ENCODE measurements around the gene TBC1D14. TPM values are rescaled to one million over a fixed set of nuclear protein-coding genes. Genes with fewer than 3 reads are reported as not detected.

Gene TBC1D14
- total and polyA plus RNA-seq, 3 donors from 2014 or later: 78.0 to 98.8 (median 87.6) TPM

GRCh38 chr4:7016512-7016911, 106.9 kb downstream of the TBC1D14 start:
- Histone ChIP-seq H3K4me3 (no peak overlapping the region), H3K9me3 (no peaks in the 10 kb centered on the region), H3K27me3 (no peaks in the 10 kb centered on the region), H3K36me3 (ENCODE audit: low read depth, missing control alignments) (no peaks in the 10 kb centered on the region), H3K27ac (no peak overlapping the region), H3K4me1 (no peaks in the 10 kb centered on the region)
- TF ChIP-seq POLR2A (IDR thresholded peaks at IDR 0.05): no peak
- TF ChIP-seq, protein P1, sequence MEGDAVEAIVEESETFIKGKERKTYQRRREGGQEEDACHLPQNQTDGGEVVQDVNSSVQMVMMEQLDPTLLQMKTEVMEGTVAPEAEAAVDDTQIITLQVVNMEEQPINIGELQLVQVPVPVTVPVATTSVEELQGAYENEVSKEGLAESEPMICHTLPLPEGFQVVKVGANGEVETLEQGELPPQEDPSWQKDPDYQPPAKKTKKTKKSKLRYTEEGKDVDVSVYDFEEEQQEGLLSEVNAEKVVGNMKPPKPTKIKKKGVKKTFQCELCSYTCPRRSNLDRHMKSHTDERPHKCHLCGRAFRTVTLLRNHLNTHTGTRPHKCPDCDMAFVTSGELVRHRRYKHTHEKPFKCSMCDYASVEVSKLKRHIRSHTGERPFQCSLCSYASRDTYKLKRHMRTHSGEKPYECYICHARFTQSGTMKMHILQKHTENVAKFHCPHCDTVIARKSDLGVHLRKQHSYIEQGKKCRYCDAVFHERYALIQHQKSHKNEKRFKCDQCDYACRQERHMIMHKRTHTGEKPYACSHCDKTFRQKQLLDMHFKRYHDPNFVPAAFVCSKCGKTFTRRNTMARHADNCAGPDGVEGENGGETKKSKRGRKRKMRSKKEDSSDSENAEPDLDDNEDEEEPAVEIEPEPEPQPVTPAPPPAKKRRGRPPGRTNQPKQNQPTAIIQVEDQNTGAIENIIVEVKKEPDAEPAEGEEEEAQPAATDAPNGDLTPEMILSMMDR (IDR thresholded peaks at IDR 0.05): no peak
- intact Hi-C loops (cut with DNase I; ENCODE audit: low total_unique reads): no loop called here
- WGBS, 2 donors: 90 to 92% methylated on average over 6 of the region's 6 CpGs
- no peak for DNase-seq

- H3K27me3 ChIP-seq: no peaks in the 10 kb centered on the region
- H3K9me3 ChIP-seq: no peaks in the 10 kb centered on the region
- no peak for DNase-seq
- no peak overlapping the region for H3K27ac ChIP-seq
- 94% methylated on average over 6 of the region's 6 CpGs for WGBS, 2 donors
- TF ChIP-seq, protein P1 (IDR thresholded peaks at IDR 0.05): no peak
- no peak for TF ChIP-seq POLR2A (IDR thresholded peaks at IDR 0.05)
- intact Hi-C loops (cut with DNase I; ENCODE audit: low total_unique reads): no loop called here
- no peak overlapping the region for H3K4me3 ChIP-seq
- H3K4me1 ChIP-seq: no peaks in the 10 kb centered on the region
- H3K36me3 ChIP-seq (ENCODE audit: low read depth, missing control alignments): no peaks in the 10 kb centered on the region
Observed at GRCh38 chr4:7017446-7018048, 107.9 kb downstream of the TBC1D14 start.

DNA sequence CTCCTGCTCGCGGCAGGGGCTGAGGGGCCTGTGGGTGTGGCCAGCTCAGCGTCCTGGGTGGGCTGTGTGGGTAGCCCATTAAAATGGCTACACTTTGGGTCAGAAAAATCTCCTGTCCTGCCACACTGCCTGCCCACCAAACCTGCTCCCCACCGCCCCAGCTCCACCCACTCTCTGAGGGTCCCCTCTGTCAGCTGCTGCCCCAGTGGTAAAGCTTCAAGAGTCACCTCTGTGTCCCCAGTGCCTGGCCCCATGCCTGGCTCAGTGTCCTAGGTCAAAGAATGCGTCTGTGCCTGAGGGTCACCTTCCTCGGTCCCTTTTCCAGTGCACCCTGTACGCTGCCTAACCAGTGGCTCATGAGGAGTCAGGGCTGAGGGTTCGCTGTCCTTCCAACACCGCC, 108.7 kb downstream of the TBC1D14 start:
- no peaks in the 10 kb centered on the region for H3K36me3 ChIP-seq (ENCODE audit: low read depth, missing control alignments)
- H3K9me3 ChIP-seq: no peaks in the 10 kb centered on the region
- H3K4me1 ChIP-seq: no peaks in the 10 kb centered on the region
- H3K27ac ChIP-seq: no peak overlapping the region
- intact Hi-C loops (cut with DNase I; ENCODE audit: low total_unique reads): no loop called here
- no peak for TF ChIP-seq POLR2A (IDR thresholded peaks at IDR 0.05)
- TF ChIP-seq, protein P1 (IDR thresholded peaks at IDR 0.05): no peak
- H3K27me3 ChIP-seq: no peaks in the 10 kb centered on the region
- WGBS, 2 donors: 89 to 96% methylated on average over 6 to 9 of the region's 9 CpGs
- DNase-seq: no peak
- H3K4me3 ChIP-seq: no peak overlapping the region

- 71 to 93% methylated on average over 5 to 10 of the region's 10 CpGs for WGBS, 2 donors
- no peaks in the 10 kb centered on the region for H3K9me3 ChIP-seq
- no peaks in the 10 kb centered on the region for H3K4me1 ChIP-seq
- intact Hi-C loops (cut with DNase I; ENCODE audit: low total_unique reads): no loop called here
- H3K27me3 ChIP-seq: no peaks in the 10 kb centered on the region
- no peak overlapping the region for H3K27ac ChIP-seq
- TF ChIP-seq POLR2A (IDR thresholded peaks at IDR 0.05): no peak
- TF ChIP-seq, protein P1 (IDR thresholded peaks at IDR 0.05): no peak
- H3K36me3 ChIP-seq (ENCODE audit: low read depth, missing control alignments): no peaks in the 10 kb centered on the region
- no peak for DNase-seq
- no peak overlapping the region for H3K4me3 ChIP-seq
Observed at GRCh38 chr4:7019367-7019766, 109.7 kb downstream of the TBC1D14 start.

DNA sequence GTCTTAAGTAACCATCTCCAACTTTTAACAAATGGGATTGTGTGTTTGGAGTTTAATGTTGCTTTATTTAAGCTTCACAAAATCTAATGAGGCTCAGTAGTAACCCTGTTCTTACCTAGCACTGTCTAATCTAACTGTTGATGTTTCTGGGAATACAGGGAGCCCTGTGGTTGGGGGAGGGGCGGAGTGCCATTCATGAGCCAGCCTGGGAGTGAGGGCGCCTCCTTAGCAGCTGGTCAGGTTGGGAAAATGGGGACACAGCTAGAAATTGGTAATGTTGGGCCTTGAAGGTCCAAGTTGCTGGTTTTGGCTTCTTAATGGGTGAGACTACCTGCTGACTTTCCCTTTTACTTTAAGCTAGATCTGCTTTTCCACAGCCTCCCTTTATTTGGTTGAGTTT, 110.7 kb downstream of the TBC1D14 start:
- no peak for DNase-seq
- Histone ChIP-seq H3K36me3 (ENCODE audit: low read depth, missing control alignments) (no peaks in the 10 kb centered on the region), H3K4me3 (no peak overlapping the region), H3K27ac (no peak overlapping the region), H3K4me1 (no peaks in the 10 kb centered on the region), H3K9me3 (no peaks in the 10 kb centered on the region), H3K27me3 (no peaks in the 10 kb centered on the region)
- 83 to 94% methylated on average over 2 of the region's 2 CpGs for WGBS, 2 donors
- intact Hi-C loops (cut with DNase I; ENCODE audit: low total_unique reads): no loop called here
- no peak for TF ChIP-seq POLR2A (IDR thresholded peaks at IDR 0.05)
- TF ChIP-seq, protein P1 (IDR thresholded peaks at IDR 0.05): no peak

Measured in testis (tissue), 3 donors.